CD4-positive, alpha-beta T cell treated with Interleukin-2 at 100 ng/mL for 4 hours (primary cell): ENCODE results near the gene NLK.
"Not testable (repeated sequence)": the region's sequence is repeated elsewhere in the genome, so short reads cannot be mapped to it uniquely, and the experiment has no call there.

Experiments used
- DNase-seq: peaks from one replicate; pipeline ENCODE4 v3.0.0-alpha.2; 2020; ENCODE audit warnings: low spot score

Gene NLK

DNA sequence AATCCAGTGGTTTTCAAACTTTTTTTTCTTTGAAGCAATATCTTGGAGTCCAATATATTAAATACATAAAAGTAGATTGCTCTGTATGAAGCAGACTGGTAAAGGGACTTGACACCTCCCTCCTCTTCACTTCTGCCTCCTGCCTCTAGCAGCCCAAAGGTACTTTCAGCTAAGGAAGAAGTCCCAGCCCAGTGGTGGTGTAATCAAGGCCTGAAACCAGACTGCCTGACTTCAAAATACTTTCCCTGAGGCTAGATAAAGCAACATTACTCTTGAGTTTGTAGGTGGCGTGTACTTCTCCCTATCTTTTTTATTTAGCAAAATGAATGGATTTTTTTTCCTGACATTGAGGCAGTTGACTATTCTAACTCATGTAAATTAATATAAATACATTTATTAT is 154.2 kb downstream of the NLK start:
- DNase-seq, result no peak

DNA sequence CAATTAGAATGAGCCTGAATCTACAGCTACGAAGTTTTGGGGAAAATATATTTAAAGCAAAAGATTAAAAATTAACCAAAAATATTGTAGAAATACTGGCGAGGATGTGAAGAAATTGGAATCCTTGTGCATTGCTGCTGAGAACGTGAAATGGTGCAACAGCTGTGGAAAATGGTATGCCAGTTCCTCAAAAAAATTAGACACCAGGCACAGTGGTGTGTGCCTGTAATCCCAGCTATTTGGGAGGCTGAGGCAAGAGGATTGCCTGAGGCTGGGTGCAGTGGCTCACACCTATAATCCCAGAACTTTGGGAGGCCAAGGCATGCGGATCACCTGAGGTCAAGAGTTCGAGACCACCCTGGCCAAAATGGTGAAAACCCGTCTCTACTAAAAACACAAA is 156.6 kb downstream of the NLK start:
- no peak for DNase-seq

DNA sequence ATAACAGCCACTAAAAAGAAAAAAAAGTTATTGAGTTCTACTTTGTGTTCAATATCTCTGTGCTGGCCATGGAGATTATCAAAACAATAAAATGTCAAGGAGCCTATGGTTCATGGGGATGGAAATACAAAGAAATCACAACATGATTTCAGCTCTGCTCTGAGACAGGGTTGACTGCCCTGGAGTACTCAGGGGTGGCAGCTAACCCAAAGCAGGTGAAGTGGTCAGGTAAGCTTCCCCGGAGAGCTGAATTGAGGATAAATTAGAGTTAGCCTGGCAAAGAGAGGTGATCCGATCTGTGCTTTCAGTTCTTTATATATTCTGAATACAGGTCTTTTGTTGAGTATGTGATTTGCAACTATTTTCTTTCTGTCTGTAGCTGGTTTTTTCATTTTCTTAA is 157.3 kb downstream of the NLK start:
- DNase-seq, result no peak

DNA sequence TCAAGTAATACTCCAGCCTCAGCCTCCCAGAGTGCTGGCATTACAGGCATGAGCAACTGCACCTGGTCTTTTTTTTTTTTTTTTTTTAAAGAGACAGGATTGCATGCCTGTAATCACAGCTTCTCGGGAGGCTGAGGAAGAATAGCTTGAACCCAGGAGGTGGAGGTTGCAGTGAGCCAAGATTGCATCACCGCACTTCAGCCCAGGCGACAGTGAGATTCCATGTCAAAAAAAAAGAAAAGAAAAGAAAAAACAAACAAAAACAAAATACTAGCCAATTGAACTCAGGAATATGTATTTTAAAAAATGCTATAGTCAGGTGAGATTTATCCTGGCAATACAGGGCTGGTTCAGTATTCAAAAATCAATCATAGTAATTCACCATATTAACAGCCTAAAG is 158.8 kb downstream of the NLK start:
- no peak for DNase-seq

DNA sequence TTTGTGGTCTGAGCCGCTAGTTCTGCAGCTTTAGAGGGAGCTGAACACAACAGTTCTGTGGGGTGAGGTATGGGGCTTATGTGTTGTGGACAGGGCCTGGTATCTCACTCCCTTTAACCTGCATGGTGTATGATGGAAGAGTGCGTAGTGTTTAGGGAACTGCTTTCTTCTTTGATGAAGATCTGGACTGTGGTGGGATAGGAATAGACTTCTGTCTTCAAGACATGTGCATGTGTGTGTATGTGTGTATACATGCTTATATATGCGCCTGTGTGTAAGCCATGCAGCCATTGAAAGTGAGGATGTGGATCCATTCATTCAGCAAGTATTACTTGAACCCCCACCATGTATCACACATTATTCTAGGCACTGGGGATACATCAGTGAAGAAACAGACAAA is 161.8 kb downstream of the NLK start:
- no peak for DNase-seq

DNA sequence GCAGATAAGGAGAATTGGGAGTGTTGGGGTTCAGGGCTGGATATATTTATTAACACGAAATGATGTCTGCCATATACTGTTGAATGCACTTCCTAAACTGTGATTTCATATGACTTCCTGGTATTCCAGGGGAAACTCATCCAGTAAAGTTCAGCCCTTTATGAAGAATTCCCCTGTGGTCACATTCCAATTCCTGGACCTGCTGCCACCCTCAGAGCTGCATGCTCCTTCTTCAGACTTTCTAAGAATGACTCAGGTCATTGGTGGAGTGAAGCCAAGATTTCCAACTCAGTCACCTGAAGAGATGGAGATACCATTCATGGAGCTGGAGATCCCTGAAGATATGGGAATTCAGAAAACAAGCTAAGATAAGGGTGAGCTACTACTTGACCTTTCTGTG is 162.3 kb downstream of the NLK start:
- DNase-seq, result no peak

DNA sequence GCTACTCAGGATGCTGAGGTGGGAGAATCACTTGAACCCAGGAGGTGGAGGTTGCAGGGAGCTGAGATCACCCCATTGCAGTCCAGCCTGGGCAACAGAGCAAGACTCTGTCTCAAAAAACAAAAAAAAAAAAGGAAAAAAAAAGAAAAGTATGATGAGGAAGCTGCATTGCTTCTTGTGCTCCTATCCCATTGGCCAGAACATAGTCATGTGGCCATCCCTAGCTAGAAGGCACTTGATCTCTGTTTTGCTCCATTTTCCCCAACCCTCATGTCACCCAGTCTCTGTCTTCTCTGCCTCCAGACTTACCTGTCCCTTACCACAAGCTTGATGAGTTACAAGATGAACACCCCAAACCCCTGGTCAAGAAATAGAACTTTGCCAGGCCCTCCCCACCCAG is 163.8 kb downstream of the NLK start:
- DNase-seq, result no peak

DNA sequence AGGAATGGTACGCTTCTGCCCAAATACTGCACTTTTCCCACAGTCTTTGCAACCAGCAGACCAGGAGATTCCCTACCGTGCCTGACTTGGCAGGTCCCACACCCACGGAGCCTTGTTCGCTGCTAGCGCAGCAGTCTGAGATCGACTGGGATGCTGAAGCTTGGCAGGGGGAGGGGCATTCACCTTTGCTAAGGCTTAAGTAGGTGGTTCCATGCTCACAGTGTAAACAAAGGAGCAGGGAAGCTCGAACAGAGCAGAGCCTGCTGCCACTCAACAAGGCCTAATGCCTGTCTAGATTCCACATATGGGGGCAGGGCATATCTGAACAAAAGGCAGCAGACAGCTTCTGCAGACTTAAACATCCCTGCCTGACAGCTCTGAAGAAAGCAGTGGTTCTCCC is 169.3 kb downstream of the NLK start:
- DNase-seq, result no peak

DNA sequence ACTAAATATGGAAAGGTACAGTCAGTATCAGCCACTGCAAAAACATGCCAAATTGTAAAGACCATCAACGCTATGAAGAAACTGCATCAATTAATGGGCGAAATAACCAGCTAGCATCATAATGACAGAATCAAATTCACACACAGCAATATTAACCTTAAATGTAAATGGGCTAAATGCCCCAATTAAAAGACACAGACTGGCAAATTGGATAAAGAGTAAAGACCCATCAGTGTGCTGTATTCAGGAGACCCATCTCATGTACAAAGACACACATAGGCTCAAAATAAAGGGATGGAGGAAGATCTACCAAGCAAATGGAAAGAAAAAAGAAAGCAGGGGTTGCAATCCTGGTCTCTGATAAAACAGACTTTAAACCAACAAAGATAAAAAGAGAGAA is 171.1 kb downstream of the NLK start:
- DNase-seq, result not testable (repeated sequence)

DNA sequence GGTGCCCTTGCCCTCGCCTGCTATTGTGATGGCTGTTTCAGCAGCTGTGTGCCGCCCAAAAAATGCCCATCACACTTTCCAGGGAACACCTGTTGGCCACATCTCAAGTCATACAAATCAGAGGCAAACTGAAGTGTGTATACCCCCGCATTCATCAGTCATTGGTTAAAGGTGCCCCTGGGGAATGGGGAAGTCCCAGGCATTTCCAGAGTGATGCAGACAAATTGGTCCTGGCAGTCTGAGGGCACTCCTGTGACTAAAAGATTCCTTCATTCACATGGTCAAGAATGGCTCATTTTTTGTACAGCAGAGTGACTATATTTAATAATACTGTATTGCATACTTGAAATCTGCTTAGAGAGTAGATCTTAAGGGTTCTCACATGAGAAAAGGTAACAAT is 173.6 kb downstream of the NLK start:
- DNase-seq, result no peak

DNA sequence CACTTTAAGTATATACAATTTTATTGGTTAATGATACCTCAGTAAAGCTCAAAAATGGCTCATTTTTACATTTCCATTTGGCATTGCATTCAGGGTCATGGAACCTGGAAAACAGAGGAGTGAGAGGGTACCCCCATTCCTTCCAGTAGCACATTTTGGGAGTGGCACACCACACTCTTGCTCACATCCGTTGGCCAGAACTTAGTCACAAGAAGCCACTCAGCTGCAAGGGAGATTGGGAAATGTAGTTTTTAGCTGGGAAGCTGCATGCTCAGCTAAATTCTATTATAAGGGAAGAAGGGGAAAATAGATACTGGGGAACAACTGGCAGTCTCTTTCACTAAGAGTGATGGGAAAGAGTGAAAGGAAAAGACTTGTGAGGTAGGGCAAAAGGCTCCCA is 174.1 kb downstream of the NLK start:
- DNase-seq, result no peak

DNA sequence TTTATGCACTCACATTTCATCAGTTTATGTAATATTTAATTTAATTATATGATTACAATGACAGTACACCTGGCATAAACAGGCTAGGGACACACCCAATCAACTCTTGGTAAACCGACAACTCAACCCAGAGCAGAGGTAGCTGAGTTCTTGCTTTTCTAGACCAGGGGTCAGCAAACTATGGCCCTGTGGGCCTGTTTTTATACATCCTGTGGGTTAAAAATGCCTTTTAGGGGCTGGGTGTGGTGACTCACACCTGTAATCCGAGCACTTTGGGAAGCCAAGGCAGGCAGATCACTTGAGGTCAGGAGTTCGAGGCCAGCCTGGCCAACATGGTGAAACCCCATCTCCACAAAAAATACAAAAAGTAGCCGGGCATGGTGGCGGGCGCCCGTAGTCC is 177.3 kb downstream of the NLK start:
- no peak for DNase-seq

DNA sequence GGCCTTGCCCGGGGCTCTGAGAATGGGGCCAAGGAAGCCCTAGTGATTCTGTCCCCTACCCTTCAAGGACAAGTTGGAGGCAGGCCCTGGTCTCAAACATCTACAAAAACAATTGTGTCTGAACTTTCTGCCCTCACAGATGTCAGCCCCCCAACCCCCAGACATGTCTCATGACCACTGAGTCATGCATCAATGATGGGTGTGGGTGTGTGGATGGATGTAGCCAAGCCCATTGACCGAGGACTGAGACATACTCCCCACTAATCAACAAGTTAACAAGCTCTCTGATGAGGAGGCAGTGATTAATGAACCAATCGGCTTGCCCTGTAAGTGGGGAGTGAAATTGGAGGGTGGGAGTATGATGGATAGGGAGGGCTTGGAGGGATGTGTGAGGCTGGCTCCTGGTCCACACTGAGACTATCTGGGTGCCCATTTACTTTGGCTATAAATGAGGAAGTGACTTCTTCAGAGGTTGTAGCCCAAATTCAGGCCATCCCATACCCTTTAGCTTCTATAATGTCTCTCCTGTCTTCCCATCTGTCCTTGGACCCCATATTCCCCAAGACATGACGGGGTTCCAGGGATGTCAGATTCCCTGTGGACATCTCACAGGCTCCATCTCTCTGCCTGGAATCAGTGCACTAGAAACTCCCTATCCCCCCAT is 179.4 kb downstream of the NLK start:
- no peak for DNase-seq

DNA sequence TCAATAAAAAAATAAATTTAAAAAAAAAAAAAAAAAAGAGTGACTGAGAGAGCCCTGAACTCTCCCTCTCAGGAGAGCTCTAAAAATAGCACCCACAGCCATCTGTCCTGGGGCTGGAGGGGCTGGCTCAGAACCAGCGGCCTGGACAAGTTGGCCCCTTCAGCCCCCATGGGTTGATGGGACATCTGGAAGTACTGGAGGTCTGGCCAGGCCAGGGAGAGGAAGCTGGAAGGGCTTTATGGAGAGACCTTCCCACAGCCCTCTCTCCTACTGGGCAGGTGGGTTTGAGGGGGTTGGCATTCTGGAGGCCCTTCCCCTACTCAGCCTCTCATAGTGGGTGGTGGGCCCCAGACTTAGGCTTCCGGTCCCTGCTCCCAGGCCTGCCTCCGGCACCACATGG is 182.8 kb downstream of the NLK start:
- DNase-seq, result no peak

DNA sequence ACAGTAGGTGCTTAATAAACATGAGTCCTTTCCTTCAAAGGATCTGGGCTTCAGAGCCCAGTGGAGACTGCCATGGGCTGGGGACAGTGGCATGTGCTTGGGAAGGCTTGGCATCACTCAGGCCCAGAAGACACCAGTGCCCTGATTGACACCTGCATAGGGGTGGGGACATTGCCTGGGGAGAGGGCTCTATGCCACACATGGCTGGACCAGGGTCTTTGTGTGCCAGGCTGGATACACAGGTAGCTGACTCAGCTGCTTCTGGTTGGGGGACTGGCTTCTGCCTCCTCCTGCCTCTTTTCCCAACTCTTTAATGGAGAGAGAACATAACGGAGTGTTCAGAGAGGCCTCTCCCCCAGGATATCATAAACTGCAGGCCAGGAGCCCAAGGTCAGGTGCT is 183.4 kb downstream of the NLK start:
- DNase-seq, result no peak

DNA sequence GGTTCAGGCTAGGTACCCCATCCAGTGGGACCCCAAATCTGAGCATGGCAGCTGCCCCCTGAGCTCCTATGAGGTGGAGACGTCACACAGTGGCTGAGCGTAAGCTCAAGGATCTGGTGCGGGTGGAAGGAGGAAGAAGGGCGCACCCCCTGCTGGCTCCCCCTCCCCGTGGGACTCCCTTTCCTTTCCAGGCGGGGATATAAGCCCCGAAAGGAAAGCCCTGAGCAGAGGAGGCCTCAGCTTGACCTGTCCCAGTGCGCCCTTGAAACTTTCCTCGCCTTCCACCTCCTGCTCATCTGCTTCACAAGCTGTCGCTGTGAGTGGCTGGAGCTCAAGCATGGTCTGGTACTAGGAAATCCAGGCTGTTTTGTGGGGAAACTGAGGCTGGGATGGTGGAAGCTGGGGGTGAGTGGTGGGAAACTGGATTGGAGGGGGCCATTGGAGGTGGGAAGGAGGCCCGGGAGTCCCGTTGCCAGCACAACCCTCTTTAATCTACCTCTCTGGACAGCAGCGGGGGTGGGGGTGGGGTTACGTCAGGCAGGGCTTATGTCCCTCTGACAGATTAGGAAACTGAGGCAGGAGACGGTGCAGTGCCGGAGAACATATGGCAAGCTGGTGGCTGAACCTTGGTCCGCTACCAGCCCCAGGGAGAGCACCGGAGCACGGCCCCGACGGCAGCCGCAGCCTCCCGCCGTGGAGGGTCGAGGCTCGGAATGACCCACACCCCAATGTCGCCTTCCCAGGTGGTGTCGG is 184.3 kb downstream of the NLK start:
- no peak for DNase-seq

DNA sequence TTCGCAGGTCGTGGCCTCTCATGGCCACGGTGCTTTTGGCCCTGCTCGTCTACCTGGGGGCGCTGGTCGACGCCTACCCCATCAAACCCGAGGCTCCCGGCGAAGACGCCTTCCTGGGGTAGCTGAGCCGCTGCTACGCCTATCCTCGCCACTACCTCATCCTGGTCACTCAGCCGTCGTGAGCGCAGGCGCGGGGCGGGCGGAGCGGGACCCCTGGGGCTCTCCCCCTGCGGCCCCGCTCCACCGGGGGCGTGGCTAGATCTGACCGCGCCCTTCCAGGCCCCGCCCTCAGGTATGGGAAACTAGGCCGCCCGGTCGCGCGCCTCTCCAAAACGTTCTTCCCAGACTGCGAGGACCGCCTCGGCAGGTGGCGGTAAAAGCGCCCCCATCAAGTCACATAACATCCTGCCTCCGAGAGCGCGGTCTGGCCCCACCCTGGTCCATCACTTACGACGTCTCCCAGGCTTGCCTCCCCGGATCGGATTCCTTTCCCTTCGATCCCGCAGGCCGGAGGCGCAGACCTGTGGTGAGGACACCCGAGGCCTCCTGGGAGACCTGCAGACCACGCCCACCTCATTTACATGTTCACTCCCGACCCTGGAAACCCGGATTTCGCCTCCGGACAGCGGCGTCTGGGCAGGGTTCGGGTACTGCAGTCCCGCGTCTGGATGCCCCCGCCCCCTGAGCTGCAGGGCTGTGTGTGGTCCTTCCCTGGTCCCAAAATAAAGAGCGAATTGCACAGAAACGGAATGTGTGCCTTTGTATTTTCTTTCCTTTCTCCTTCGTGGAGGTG is 185.0 kb downstream of the NLK start:
- DNase-seq, result no peak

DNA sequence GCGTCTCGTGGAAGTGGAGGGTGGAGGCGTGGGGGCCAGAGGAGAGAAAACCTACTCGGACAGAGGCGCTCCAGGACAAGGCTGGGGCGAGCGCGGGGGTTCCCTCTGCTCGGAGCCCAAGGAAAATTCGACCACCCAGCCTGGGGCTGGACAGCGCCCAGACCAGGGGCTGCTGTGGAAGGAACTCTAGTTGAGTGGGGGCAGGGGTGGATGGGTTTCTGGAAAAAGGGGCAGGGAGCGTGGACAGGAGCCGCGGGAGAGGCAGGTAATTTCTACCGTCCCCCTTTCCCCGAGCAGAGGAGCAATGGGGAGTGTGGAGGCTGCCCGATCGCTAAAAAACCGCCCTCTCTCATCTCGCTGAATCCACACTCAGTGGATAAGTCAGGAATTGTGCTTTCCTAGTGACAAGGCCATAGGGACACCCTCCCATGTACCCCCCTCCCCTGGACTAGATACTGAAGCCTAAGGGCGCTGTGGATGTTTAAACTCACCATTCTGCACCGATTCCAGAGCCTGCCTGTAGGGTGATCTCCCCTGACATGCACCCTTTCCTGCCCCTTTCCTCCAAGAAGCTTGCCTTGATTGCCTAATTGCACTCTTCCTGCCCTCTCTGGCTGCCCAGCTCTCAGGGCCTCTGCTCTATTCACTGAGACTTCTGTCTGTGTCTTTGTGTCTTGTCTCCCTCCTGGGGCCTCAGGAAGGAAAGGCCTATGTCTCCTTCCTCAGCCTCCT is 185.8 kb downstream of the NLK start:
- DNase-seq, result no peak

DNA sequence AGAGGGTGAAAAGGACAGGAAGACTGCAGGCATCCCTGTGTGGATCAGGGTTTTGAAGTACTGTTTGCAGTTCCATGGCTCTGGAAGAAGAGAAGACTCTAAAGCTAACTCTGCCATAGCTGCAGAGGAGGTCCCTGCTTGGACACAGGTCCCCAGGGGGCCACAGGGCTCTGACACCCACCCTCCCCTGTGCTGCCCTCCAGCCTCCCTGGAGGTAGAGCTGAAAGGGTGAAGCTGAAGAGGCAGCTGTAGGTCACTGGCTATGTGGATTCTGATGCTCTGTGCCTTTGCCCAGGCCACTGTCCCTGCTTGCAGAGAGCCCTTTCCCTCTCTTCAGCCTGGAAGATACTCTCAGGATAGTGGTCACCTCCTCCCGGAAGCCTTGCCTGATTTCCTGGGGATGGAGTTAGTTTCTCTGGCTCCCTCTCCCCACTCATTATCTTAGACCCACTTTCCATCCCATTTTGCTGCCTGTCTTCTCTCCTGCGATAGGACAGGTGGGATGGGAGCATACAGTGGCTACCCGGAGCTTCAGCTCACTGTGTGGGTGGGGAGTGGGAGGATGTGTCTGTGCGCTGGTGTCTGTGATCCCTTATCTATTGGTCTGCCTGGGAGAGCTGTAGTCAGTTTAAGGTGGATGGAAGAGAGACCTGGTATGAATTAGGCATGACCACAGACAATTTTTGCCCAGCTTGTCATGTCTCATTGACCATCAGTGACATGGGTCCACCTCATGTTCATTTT is 186.7 kb downstream of the NLK start:
- no peak for DNase-seq

DNA sequence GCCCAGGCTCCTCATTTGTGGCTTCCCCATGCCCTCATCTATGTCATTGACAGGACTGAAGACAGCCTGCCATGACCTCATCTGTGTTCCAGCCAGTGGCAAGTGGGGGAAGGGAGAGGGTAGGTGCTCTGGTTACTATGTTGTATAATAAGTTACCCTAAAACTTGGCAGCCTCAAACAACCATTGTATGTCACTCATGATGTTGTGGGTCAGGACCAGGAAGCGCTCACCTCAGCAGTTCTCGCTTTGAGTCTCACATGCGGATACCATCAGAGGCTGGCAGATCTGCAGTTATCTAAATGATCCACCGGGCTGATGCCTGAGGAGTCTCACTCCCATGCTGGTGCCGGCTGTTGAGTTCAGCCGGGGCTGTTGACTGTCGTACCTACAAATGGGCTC is 187.5 kb downstream of the NLK start:
- DNase-seq, result no peak

DNA sequence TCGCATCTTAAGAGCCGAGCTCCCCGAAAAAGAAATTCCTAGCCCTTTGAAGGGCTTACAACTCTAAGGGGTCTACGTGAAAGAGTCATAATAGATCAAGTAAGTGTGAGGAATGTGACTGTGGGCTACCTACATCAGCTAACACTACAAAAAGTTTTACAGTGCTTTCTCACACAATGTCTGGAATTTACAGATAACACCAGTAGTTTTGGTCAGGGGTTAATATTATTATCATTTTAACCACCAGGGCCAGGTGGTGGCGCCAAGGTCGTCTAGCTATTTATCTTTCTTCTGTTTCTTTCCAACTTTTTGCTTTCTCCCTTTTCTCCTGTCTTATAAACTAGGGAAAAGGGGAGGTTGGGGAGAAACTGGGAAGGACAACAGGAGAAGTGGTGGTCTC is 188.1 kb downstream of the NLK start:
- DNase-seq, result not testable (repeated sequence)

DNA sequence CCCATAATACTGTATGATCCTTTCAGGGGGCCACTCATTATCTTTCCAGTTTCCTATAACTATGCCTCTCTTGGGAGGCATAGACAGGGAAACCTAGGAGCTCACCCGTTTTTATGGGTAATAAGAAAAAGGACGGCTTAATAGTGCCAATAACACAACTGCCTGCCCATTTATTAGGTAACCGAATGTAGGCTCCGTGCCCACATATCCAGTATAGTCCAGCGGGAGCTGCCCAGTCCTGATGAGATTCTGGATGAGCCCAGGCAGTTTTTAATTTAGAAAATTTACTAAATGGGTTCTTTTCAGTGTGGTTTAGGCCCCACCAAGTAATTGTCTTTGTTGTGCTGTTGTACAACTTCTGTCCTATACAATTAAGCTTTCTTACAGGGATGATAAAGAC is 189.1 kb downstream of the NLK start:
- DNase-seq, result not testable (repeated sequence)
